ENCODE results near the gene GOLGA2. TPM values are rescaled to one million over a fixed set of nuclear protein-coding genes. Genes with fewer than 3 reads are reported as not detected.

The GOLGA2 gene
- total and polyA plus RNA-seq, 2 donors (not counting 1 experiment from before 2014, with no cell fraction given), result 118 to 126 TPM

DNA sequence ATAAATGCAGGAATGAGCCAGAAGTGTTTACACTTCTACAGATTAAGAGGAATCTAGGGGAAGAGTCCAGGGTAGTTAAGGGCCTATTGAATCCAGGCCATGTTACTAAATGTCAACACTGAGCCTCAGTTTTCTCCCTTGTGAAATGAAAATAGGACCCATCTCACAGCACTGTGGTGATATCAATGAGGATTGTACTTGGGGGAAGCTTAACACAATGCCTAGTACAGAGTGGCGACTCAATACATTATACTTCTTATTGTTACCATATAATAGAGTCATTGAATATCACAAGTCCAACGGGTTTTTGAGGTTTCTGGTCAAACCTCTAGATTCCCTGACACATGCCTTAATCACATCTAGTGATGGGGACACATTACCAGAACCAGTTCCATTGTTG is 41.8 kb upstream of the GOLGA2 start:
- H3K4me1 ChIP-seq (ENCODE audit: control insufficient read depth, extremely low read depth, insufficient read depth, low read length), result peaks cover 3% of the 10 kb centered on the region
- no peak overlapping the region for H2AFZ ChIP-seq (ENCODE audit: low read length)
- peaks cover 4% of the 10 kb centered on the region for H3K36me3 ChIP-seq (ENCODE audit: control insufficient read depth, insufficient read depth, low read length)
- H3K9me3 ChIP-seq (ENCODE audit: control insufficient read depth, insufficient read depth, low read depth, low read length), result no peaks in the 10 kb centered on the region
- no peak overlapping the region for H3K27ac ChIP-seq (ENCODE audit: insufficient read depth, low read length)
- no peak overlapping the region for H3K9ac ChIP-seq (ENCODE audit: insufficient read depth, low read length)
- H4K20me1 ChIP-seq (ENCODE audit: control insufficient read depth, extremely low read depth, insufficient read depth, low read length), result no peaks in the 10 kb centered on the region
- peaks cover 6% of the 10 kb centered on the region for H3K79me2 ChIP-seq (ENCODE audit: control insufficient read depth, insufficient read depth, low read length)
- no peaks in the 10 kb centered on the region for H3K27me3 ChIP-seq (ENCODE audit: control insufficient read depth, insufficient read depth, low read length)
- H3K4me2 ChIP-seq (ENCODE audit: extremely low read depth, insufficient read depth, low read length), result no peak overlapping the region
- DNase-seq (ENCODE audit: low read depth in 2 of 2), result no peak
- H3K4me3 ChIP-seq (replicated peaks in 1 of 4; ENCODE audit: control extremely low read depth in 1 of 4, insufficient read depth in 1 of 4, low read depth in 3 of 4, low read length in 4 of 4), result no peak overlapping the region
- TF ChIP-seq EZH2 (IDR thresholded peaks at IDR 0.05; ENCODE audit: low read length, missing control alignments), result no peak
- TF ChIP-seq, protein P1, sequence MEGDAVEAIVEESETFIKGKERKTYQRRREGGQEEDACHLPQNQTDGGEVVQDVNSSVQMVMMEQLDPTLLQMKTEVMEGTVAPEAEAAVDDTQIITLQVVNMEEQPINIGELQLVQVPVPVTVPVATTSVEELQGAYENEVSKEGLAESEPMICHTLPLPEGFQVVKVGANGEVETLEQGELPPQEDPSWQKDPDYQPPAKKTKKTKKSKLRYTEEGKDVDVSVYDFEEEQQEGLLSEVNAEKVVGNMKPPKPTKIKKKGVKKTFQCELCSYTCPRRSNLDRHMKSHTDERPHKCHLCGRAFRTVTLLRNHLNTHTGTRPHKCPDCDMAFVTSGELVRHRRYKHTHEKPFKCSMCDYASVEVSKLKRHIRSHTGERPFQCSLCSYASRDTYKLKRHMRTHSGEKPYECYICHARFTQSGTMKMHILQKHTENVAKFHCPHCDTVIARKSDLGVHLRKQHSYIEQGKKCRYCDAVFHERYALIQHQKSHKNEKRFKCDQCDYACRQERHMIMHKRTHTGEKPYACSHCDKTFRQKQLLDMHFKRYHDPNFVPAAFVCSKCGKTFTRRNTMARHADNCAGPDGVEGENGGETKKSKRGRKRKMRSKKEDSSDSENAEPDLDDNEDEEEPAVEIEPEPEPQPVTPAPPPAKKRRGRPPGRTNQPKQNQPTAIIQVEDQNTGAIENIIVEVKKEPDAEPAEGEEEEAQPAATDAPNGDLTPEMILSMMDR (conservative IDR thresholded peaks at IDR 0.05 in 1 of 2, IDR thresholded peaks at IDR 0.05 in 1 of 2; ENCODE audit: low read depth in 1 of 2, low read length in 2 of 2), result no peak

DNA sequence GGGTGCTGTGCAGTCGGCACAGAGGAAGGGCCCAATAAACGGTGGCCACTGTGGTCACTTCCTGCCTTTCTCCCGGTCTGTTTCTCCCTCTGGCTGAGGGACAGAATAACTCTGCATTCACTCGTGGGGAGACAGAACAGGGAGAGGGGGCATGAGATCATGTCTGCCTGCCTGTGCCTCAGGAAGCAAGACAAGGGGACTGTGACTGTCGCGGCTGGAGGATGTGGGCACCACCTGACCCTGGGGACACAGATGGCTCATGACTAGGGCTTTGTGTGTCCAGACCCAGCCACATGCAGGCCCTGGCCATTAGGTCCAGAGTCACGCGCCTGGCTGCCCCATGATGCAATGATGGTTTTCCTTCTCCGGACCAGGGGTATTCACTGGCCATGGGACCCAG is 40.6 kb upstream of the GOLGA2 start:
- no peak for DNase-seq (ENCODE audit: low read depth in 2 of 2)
- TF ChIP-seq EZH2 (IDR thresholded peaks at IDR 0.05; ENCODE audit: low read length, missing control alignments), result no peak
- TF ChIP-seq, protein P1 (conservative IDR thresholded peaks at IDR 0.05 in 1 of 2, IDR thresholded peaks at IDR 0.05 in 1 of 2; ENCODE audit: low read depth in 1 of 2, low read length in 2 of 2), result no peak
- H3K27ac ChIP-seq (ENCODE audit: insufficient read depth, low read length), result no peak overlapping the region

DNA sequence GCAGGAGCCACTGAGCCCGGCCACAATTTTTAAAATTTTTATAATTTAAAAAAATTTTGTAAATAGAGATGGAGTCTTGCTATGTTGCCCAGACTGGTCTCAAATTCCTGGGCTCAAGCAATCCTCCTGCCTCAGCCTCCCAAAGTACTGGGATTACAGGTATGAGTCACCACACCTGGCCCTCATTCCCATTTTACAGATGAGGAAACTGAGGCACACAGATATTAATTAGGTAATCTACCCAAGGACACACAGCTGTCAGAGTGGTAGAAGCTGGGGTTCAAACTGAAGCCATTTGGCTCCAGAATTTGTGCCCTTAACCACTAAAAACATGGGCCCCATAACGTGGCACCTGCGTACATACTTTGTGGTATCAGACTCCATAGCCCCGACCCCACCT is 38.9 kb upstream of the GOLGA2 start:
- no peak overlapping the region for H2AFZ ChIP-seq (ENCODE audit: low read length)
- no peaks in the 10 kb centered on the region for H3K27me3 ChIP-seq (ENCODE audit: control insufficient read depth, insufficient read depth, low read length)
- no peaks in the 10 kb centered on the region for H4K20me1 ChIP-seq (ENCODE audit: control insufficient read depth, extremely low read depth, insufficient read depth, low read length)
- no peak overlapping the region for H3K4me2 ChIP-seq (ENCODE audit: extremely low read depth, insufficient read depth, low read length)
- H3K4me1 ChIP-seq (ENCODE audit: control insufficient read depth, extremely low read depth, insufficient read depth, low read length), result no peaks in the 10 kb centered on the region
- no peak for TF ChIP-seq EZH2 (IDR thresholded peaks at IDR 0.05; ENCODE audit: low read length, missing control alignments)
- TF ChIP-seq, protein P1 (conservative IDR thresholded peaks at IDR 0.05 in 1 of 2, IDR thresholded peaks at IDR 0.05 in 1 of 2; ENCODE audit: low read depth in 1 of 2, low read length in 2 of 2), result no peak
- no peak overlapping the region for H3K27ac ChIP-seq (ENCODE audit: insufficient read depth, low read length)
- no peaks in the 10 kb centered on the region for H3K9me3 ChIP-seq (ENCODE audit: control insufficient read depth, insufficient read depth, low read depth, low read length)
- no peaks in the 10 kb centered on the region for H3K79me2 ChIP-seq (ENCODE audit: control insufficient read depth, insufficient read depth, low read length)
- H3K9ac ChIP-seq (ENCODE audit: insufficient read depth, low read length), result no peak overlapping the region
- DNase-seq (ENCODE audit: low read depth in 2 of 2), result no peak
- H3K4me3 ChIP-seq (replicated peaks in 1 of 4; ENCODE audit: control extremely low read depth in 1 of 4, insufficient read depth in 1 of 4, low read depth in 3 of 4, low read length in 4 of 4), result no peak overlapping the region
- H3K36me3 ChIP-seq (ENCODE audit: control insufficient read depth, insufficient read depth, low read length), result peaks cover 17% of the 10 kb centered on the region

More for the DNA sequence above, 40.6 kb upstream of the GOLGA2 start:
- Histone ChIP-seq H3K9me3 (ENCODE audit: control insufficient read depth, insufficient read depth, low read depth, low read length) (no peaks in the 10 kb centered on the region), H3K4me1 (ENCODE audit: control insufficient read depth, extremely low read depth, insufficient read depth, low read length) (peaks cover 2% of the 10 kb centered on the region), H3K9ac (ENCODE audit: insufficient read depth, low read length) (no peak overlapping the region), H3K36me3 (ENCODE audit: control insufficient read depth, insufficient read depth, low read length) (peaks cover 6% of the 10 kb centered on the region), H3K4me3 (replicated peaks in 1 of 4; ENCODE audit: control extremely low read depth in 1 of 4, insufficient read depth in 1 of 4, low read depth in 3 of 4, low read length in 4 of 4) (no peak overlapping the region), H4K20me1 (ENCODE audit: control insufficient read depth, extremely low read depth, insufficient read depth, low read length) (no peaks in the 10 kb centered on the region), H3K27me3 (ENCODE audit: control insufficient read depth, insufficient read depth, low read length) (no peaks in the 10 kb centered on the region), H3K79me2 (ENCODE audit: control insufficient read depth, insufficient read depth, low read length) (peaks cover 2% of the 10 kb centered on the region), H2AFZ (ENCODE audit: low read length) (no peak overlapping the region), H3K4me2 (ENCODE audit: extremely low read depth, insufficient read depth, low read length) (no peak overlapping the region)

All from fibroblast of lung (primary cell).